BE2C (cell line): ENCODE measurements around the gene NLGN2.

Experiments used
- DNase-seq: peaks from one replicate; pipeline ENCODE4 v3.0.0-alpha.2; 2020
- H3K27me3 ChIP-seq: fragments of 250-450 bp; sonication (Bioruptor Pico); 2 replicates; pipeline ENCODE4 v1.5.1; 2020; ENCODE audit warnings: mild to moderate bottlenecking
- H3K36me3 ChIP-seq: fragments of 250-450 bp; sonication (Bioruptor Pico); 2 replicates; pipeline ENCODE4 v1.5.1; 2020; ENCODE audit warnings: mild to moderate bottlenecking
- H3K4me1 ChIP-seq: fragments of 250-450 bp; sonication (Bioruptor Pico); 2 replicates; pipeline ENCODE4 v1.5.1; 2020
- H3K4me3 ChIP-seq: 2 replicates; pipeline ENCODE4 v1.5.1; 2011; ENCODE audit warnings: low read depth, low read length
- H3K9me3 ChIP-seq: fragments of 250-450 bp; sonication (Bioruptor Pico); 2 replicates; pipeline ENCODE4 v1.5.1; 2020
- CTCF ChIP-seq: IDR thresholded peaks from 2 replicates; pipeline ENCODE4 v1.5.1; 2012; ENCODE audit warnings: mild to moderate bottlenecking, low read depth, low read length

Gene NLGN2

GRCh38 chr17:7463372-7463846 lies 55.8 kb downstream of the NLGN2 start:
- H3K9me3 ChIP-seq = no peaks in the 10 kb centered on the region
- H3K4me1 ChIP-seq = no peaks in the 10 kb centered on the region
- no peaks in the 10 kb centered on the region for H3K36me3 ChIP-seq
- H3K4me3 ChIP-seq = no peak overlapping the region
- no peaks in the 10 kb centered on the region for H3K27me3 ChIP-seq
- no peak for TF ChIP-seq CTCF
- no peak for DNase-seq

GRCh38 chr17:7464081-7464480 lies 56.4 kb downstream of the NLGN2 start:
- TF ChIP-seq CTCF = no peak
- Histone ChIP-seq H3K9me3 (no peaks in the 10 kb centered on the region), H3K27me3 (no peaks in the 10 kb centered on the region), H3K4me1 (no peaks in the 10 kb centered on the region), H3K4me3 (no peak overlapping the region), H3K36me3 (no peaks in the 10 kb centered on the region)
- no peak for DNase-seq

- Histone ChIP-seq H3K4me1 (no peaks in the 10 kb centered on the region), H3K36me3 (no peaks in the 10 kb centered on the region), H3K9me3 (no peaks in the 10 kb centered on the region), H3K4me3 (no peak overlapping the region), H3K27me3 (no peaks in the 10 kb centered on the region)
- DNase-seq = no peak
- no peak for TF ChIP-seq CTCF
These were observed 58.1 kb downstream of the NLGN2 start for GRCh38 chr17:7465597-7466275.

GRCh38 chr17:7466318-7466638 lies 58.6 kb downstream of the NLGN2 start:
- no peaks in the 10 kb centered on the region for H3K4me1 ChIP-seq
- no peak for TF ChIP-seq CTCF
- no peak for DNase-seq
- H3K36me3 ChIP-seq = no peaks in the 10 kb centered on the region
- H3K27me3 ChIP-seq = no peaks in the 10 kb centered on the region
- no peaks in the 10 kb centered on the region for H3K9me3 ChIP-seq
- no peak overlapping the region for H3K4me3 ChIP-seq

- no peak for TF ChIP-seq CTCF
- Histone ChIP-seq H3K27me3 (no peaks in the 10 kb centered on the region), H3K4me3 (no peak overlapping the region), H3K9me3 (no peaks in the 10 kb centered on the region), H3K36me3 (no peaks in the 10 kb centered on the region), H3K4me1 (no peaks in the 10 kb centered on the region)
- DNase-seq = no peak
These were observed 59.1 kb downstream of the NLGN2 start for GRCh38 chr17:7466639-7467341.

GRCh38 chr17:7467498-7467897 lies 59.9 kb downstream of the NLGN2 start:
- Histone ChIP-seq H3K9me3 (no peaks in the 10 kb centered on the region), H3K36me3 (no peaks in the 10 kb centered on the region), H3K4me1 (no peaks in the 10 kb centered on the region), H3K4me3 (no peak overlapping the region), H3K27me3 (no peaks in the 10 kb centered on the region)
- DNase-seq = no peak
- TF ChIP-seq CTCF = no peak
